ENCODE data around the gene CHKA. TPM values are rescaled to one million over a fixed set of nuclear protein-coding genes. Genes with fewer than 3 reads are reported as not detected.

The CHKA gene
- total RNA-seq, 1 donor, result 23.1 TPM

GRCh38 chr11:68016904-68017817, 104.0 kb downstream of the CHKA start:
- Histone ChIP-seq H3K27me3 (ENCODE audit: insufficient read depth, low read length) (no peaks in the 10 kb centered on the region), H3K9me3 (ENCODE audit: low read depth, low read length) (no peaks in the 10 kb centered on the region), H3K4me3 (ENCODE audit: low read length) (no peak overlapping the region)

GRCh38 chr11:68016161-68016903, 104.9 kb downstream of the CHKA start:
- Histone ChIP-seq H3K27me3 (ENCODE audit: insufficient read depth, low read length) (no peaks in the 10 kb centered on the region), H3K4me3 (ENCODE audit: low read length) (no peak overlapping the region), H3K9me3 (ENCODE audit: low read depth, low read length) (no peaks in the 10 kb centered on the region), H3K4me1 (ENCODE audit: insufficient read depth, low read length) (peaks cover 33% of the 10 kb centered on the region)

More at GRCh38 chr11:68016904-68017817, 104.0 kb downstream of the CHKA start:
- peaks cover 24% of the 10 kb centered on the region for H3K4me1 ChIP-seq (ENCODE audit: insufficient read depth, low read length)

- Histone ChIP-seq H3K4me3 (ENCODE audit: low read length) (no peak overlapping the region), H3K4me1 (ENCODE audit: insufficient read depth, low read length) (peaks cover 41% of the 10 kb centered on the region)
Measured at GRCh38 chr11:68015467-68015866, 105.7 kb downstream of the CHKA start.

GRCh38 chr11:68014947-68015447, 106.2 kb downstream of the CHKA start:
- H3K4me3 ChIP-seq (ENCODE audit: low read length), result no peak overlapping the region
- peaks cover 46% of the 10 kb centered on the region for H3K4me1 ChIP-seq (ENCODE audit: insufficient read depth, low read length)
- no peaks in the 10 kb centered on the region for H3K27me3 ChIP-seq (ENCODE audit: insufficient read depth, low read length)
- no peaks in the 10 kb centered on the region for H3K9me3 ChIP-seq (ENCODE audit: low read depth, low read length)

More at GRCh38 chr11:68015467-68015866, 105.7 kb downstream of the CHKA start:
- no peaks in the 10 kb centered on the region for H3K9me3 ChIP-seq (ENCODE audit: low read depth, low read length)
- H3K27me3 ChIP-seq (ENCODE audit: insufficient read depth, low read length), result no peaks in the 10 kb centered on the region

- no peak overlapping the region for H3K4me3 ChIP-seq (ENCODE audit: low read length)
- no peaks in the 10 kb centered on the region for H3K9me3 ChIP-seq (ENCODE audit: low read depth, low read length)
- H3K27me3 ChIP-seq (ENCODE audit: insufficient read depth, low read length), result no peaks in the 10 kb centered on the region
- peaks cover 52% of the 10 kb centered on the region for H3K4me1 ChIP-seq (ENCODE audit: insufficient read depth, low read length)
Measured at GRCh38 chr11:68014157-68014946, 106.8 kb downstream of the CHKA start.

GRCh38 chr11:68013611-68014156, 107.5 kb downstream of the CHKA start:
- H3K9me3 ChIP-seq (ENCODE audit: low read depth, low read length), result no peaks in the 10 kb centered on the region
- H3K4me3 ChIP-seq (ENCODE audit: low read length), result no peak overlapping the region
- H3K27me3 ChIP-seq (ENCODE audit: insufficient read depth, low read length), result no peaks in the 10 kb centered on the region
- peaks cover 59% of the 10 kb centered on the region for H3K4me1 ChIP-seq (ENCODE audit: insufficient read depth, low read length)

GRCh38 chr11:68012843-68013610, 108.2 kb downstream of the CHKA start:
- no peak overlapping the region for H3K4me3 ChIP-seq (ENCODE audit: low read length)
- H3K9me3 ChIP-seq (ENCODE audit: low read depth, low read length), result no peaks in the 10 kb centered on the region
- peaks cover 65% of the 10 kb centered on the region for H3K4me1 ChIP-seq (ENCODE audit: insufficient read depth, low read length)
- no peaks in the 10 kb centered on the region for H3K27me3 ChIP-seq (ENCODE audit: insufficient read depth, low read length)

- Histone ChIP-seq H3K4me1 (ENCODE audit: insufficient read depth, low read length) (peaks cover 67% of the 10 kb centered on the region), H3K9me3 (ENCODE audit: low read depth, low read length) (no peaks in the 10 kb centered on the region), H3K27me3 (ENCODE audit: insufficient read depth, low read length) (no peaks in the 10 kb centered on the region), H3K4me3 (ENCODE audit: low read length) (no peak overlapping the region)
Measured at GRCh38 chr11:68012044-68012842, 108.9 kb downstream of the CHKA start.

- Histone ChIP-seq H3K4me3 (ENCODE audit: low read length) (peak overlapping the region; percentile 49), H3K4me1 (ENCODE audit: insufficient read depth, low read length) (peaks cover 72% of the 10 kb centered on the region), H3K27me3 (ENCODE audit: insufficient read depth, low read length) (no peaks in the 10 kb centered on the region), H3K9me3 (ENCODE audit: low read depth, low read length) (no peaks in the 10 kb centered on the region)
Measured at GRCh38 chr11:68011051-68011943, 109.9 kb downstream of the CHKA start.

GRCh38 chr11:68010090-68011041, 110.8 kb downstream of the CHKA start, which contains the start of gene ALDH3B1:
Gene ALDH3B1 (plus strand): TSS chr11:68010327. CDS start chr11:68015298, 4,971 bp downstream.
- Histone ChIP-seq H3K4me3 (ENCODE audit: low read length) (peak within 1 kb of the TSS; percentile 49), H3K27me3 (ENCODE audit: insufficient read depth, low read length) (no peaks in the 10 kb centered on the region), H3K9me3 (ENCODE audit: low read depth, low read length) (no peaks in the 10 kb centered on the region), H3K4me1 (ENCODE audit: insufficient read depth, low read length) (peaks cover 78% of the 10 kb centered on the region)

- H3K27me3 ChIP-seq (ENCODE audit: insufficient read depth, low read length), result no peaks in the 10 kb centered on the region
- no peaks in the 10 kb centered on the region for H3K9me3 ChIP-seq (ENCODE audit: low read depth, low read length)
- peaks cover 85% of the 10 kb centered on the region for H3K4me1 ChIP-seq (ENCODE audit: insufficient read depth, low read length)
- H3K4me3 ChIP-seq (ENCODE audit: low read length), result peak overlapping the region; percentile 49
Measured at GRCh38 chr11:68009391-68010089, 111.6 kb downstream of the CHKA start.

Measured in mononuclear cell (primary cell).